GM18519 (cell line): ENCODE measurements around the gene CYP2B6.
"Not testable (repeated sequence)": the region's sequence is repeated elsewhere in the genome, so short reads cannot be mapped to it uniquely, and the experiment has no call there.

ENCODE experiments used
- ATAC-seq: cut with Tn5 transposase; IDR thresholded peaks from one replicate; pipeline ENCODE4 v1.9.1; 2021; ENCODE audit warnings: mild to moderate bottlenecking, moderate library complexity; ENCODE audit not compliant: unreplicated experiment, low FRiP score

CYP2B6 gene

GRCh38 chr19:40979759-40980158 is 11.3 kb upstream of the CYP2B6 start:
- not testable (repeated sequence) for ATAC-seq

DNA sequence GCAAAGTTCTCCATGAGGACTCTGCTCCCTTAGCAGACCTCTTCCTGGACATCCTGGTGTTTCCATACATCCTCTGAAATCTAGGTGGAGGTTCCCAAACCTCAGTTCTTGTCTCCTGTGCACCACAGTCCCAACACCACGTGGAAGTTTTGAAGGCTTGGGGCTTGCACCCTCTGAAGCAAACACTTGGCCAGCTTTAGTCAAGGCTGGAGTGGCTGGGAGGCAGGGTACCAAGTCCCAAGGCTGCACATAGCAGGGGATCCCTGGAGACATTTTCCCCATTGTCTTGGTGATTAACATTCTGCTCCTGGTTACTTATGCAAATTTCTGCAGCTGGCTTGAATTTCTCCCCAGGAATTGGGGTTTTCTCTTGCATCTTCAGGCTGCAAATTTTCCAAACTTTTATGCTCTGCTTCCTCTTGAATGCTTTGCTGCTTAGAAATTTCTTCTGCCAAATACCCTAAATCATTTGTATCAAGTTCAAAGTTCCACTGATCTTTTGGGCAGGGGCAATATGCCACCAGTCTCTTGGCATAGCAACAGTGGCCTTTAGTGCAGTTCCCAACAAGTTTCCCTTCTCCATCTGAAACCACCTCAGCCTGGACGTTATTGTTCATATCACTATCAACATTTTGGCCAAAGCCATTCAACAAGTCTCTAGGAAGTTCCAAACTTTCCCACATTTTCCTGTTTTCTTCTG is 10.2 kb upstream of the CYP2B6 start:
- ATAC-seq: not testable (repeated sequence)

- ATAC-seq: no peak
Observed at GRCh38 chr19:40981591-40981990, 9.5 kb upstream of the CYP2B6 start.

GRCh38 chr19:40982594-40983101 is 8.4 kb upstream of the CYP2B6 start:
- no peak for ATAC-seq

- ATAC-seq: no peak
Observed at GRCh38 chr19:40989453-40989852, 1.6 kb upstream of the CYP2B6 start.

DNA sequence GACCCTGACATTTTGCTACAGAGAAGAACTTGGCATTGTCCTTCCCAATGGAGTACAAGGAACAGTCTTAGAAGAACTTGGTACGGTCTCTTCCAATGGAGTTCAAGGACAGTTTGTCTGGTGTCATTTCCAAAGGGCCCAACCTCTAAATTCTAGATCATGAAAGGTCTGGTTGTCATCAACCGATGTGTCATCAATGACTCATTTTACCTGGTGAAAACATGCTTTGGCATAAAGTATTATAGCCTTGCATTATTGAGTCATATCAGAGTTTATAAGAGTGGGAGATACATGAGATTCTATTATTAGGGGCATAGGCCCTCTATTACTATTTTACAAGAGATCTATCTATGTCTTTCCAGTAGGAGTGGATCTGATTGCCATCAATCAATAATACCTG is 4.3 kb downstream of the CYP2B6 start:
- ATAC-seq: no peak

GRCh38 chr19:40999018-40999417 is 7.9 kb downstream of the CYP2B6 start:
- not testable (repeated sequence) for ATAC-seq

- no peak for ATAC-seq
Observed at GRCh38 chr19:41000310-41000737, 9.2 kb downstream of the CYP2B6 start.

- ATAC-seq: no peak
Observed at GRCh38 chr19:41001243-41001971, 10.3 kb downstream of the CYP2B6 start.

- not testable (repeated sequence) for ATAC-seq
Observed at GRCh38 chr19:41003656-41004055, 12.6 kb downstream of the CYP2B6 start.

- ATAC-seq: no peak
Observed at GRCh38 chr19:41009700-41010235, 18.7 kb downstream of the CYP2B6 start.

- ATAC-seq: no peak
Observed at GRCh38 chr19:41013359-41013758, 22.3 kb downstream of the CYP2B6 start.

- no peak for ATAC-seq
Observed at GRCh38 chr19:41014643-41015042, 23.6 kb downstream of the CYP2B6 start.

DNA sequence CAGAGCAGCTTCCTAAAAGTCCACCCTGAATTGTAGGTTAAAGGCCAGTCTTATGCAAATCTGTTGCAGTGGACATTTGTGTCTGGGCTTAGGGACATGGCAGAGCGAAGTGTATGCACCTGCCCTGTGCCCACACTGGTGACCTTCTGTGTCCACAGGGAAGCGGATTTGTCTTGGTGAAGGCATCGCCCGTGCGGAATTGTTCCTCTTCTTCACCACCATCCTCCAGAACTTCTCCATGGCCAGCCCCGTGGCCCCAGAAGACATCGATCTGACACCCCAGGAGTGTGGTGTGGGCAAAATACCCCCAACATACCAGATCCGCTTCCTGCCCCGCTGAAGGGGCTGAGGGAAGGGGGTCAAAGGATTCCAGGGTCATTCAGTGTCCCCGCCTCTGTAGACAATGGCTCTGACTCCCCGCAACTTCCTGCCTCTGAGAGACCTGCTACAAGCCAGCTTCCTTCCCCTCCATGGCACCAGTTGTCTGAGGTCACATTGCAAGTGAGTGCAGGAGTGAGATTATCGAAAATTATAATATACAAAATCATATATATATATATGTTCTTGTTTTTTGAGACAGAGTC is 25.5 kb downstream of the CYP2B6 start:
- no peak for ATAC-seq

DNA sequence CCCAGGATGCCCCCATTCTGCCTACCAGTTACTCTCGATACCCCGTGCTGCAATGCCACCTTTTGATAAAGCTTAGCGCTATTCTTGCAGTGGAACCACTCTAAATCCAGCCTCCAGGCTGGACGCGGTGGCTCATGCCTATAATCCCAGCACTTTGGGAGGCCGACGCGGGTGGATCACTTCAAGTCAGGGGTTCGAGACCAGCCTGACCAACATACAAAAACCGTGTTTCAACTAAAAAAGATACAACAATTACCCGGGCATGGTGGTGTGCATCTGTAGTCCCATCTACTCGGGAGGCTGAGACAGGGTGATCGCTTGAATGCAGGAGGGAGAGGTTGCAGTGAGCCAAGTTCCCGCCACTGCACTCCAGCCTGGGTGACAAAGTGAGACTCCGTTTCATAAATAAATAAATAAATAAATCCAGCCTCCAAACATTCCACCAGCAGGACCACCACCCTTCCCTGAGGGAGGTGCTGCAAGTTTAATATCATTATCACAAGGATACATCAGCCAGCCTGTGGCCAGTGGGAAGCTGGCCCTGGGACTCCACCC is 27.7 kb downstream of the CYP2B6 start:
- no peak for ATAC-seq

- no peak for ATAC-seq
Observed at GRCh38 chr19:41019346-41019745, 28.3 kb downstream of the CYP2B6 start.

DNA sequence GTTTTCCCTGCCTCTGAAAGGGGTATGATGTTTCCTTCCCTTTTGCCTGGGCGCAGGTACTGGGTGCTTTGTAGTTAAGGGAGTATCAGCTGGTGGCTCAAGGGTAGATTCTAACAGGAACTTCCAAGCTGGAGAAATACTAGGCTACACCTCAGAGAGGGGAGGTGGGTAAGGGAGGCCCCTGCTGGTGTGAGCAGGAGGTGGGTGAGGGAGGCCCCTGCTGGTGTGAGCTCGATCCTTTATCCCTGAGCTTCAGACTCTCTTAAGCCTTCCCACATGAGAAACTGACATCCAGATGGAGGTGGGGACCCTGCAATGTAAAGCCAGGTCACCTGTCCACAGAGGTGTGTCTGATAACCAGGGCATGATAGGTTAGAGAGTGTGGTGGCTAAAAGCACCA is 32.1 kb downstream of the CYP2B6 start:
- no peak for ATAC-seq

- no peak for ATAC-seq
Observed at GRCh38 chr19:41025411-41025810, 34.3 kb downstream of the CYP2B6 start.

GRCh38 chr19:41025871-41026270 is 34.8 kb downstream of the CYP2B6 start:
- ATAC-seq: no peak

DNA sequence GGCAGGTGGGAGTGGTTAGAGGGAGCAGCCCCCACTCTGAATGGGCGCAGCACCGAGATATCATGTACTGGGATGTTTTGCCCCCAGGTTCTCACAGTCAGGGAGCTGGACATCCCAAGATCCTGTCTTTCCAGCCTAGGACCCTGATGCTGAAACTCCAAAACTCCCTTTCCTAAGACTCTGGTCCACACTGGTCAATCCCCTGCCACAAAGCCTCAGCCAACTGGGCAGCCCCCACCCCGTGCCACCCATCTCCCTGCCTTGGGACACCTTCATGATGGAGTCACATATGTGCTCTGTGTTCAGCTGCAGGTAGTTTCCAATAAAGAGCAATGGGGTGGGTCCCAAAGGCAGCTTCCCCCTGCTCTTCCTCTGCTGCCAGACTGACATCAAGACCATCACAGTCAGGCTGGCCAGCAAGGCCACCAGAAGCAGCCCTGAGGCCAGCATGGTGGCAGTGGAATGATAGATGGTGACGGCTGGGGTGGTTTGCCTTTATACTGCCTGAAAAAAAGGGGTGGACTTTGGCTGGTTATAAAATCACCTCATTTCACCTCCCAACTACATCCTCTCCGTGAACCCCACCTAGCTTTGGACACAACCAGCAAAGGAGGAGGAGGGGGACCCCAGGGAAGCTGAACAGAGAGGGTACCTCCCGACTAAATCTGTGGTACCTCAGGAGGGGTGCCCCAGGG is 36.3 kb downstream of the CYP2B6 start:
- ATAC-seq: no peak
